SU-DHL-6 (cell line): ENCODE data around the gene PTPN12.
"Not testable (repeated sequence)": the region's sequence is repeated elsewhere in the genome, so short reads cannot be mapped to it uniquely, and the experiment has no call there.

Experiments
- H2AFZ ChIP-seq: fragments of 200-600 bp; sonication (generic); 2 replicates; pipeline ENCODE4 v1.6.1; 2014; ENCODE audit warnings: low read depth, mild to moderate bottlenecking, moderate library complexity, mixed read lengths, antibody characterized with exemption, low read length; ENCODE audit not compliant: severe bottlenecking
- H3F3A ChIP-seq: fragments of 200-600 bp; shearing (Covaris generic); 2 replicates; pipeline ENCODE4 v1.6.0; 2016; ENCODE audit warnings: antibody characterized with exemption, mild to moderate bottlenecking; ENCODE audit not compliant: insufficient read depth
- H3K27ac ChIP-seq: fragments of 200-600 bp; sonication (generic); 2 replicates; pipeline ENCODE4 v1.5.1; 2016; ENCODE audit warnings: low read depth, mild to moderate bottlenecking, low read length, moderate library complexity, mixed read lengths
- H3K27me3 ChIP-seq: fragments of 200-600 bp; sonication (generic), shearing (Covaris generic); 2 replicates; pipeline ENCODE4 v1.6.0; 2014; ENCODE audit warnings: mild to moderate bottlenecking, low read length
- H3K36me3 ChIP-seq: fragments of 200-600 bp; sonication (generic); 2 replicates; pipeline ENCODE4 v1.6.1; 2014; ENCODE audit warnings: mild to moderate bottlenecking, low read length, mixed read lengths
- H3K4me2 ChIP-seq: fragments of 300-600, 200-600 bp; shearing (Covaris generic), sonication (generic); 2 replicates; pipeline ENCODE4 v1.6.0; 2014; ENCODE audit warnings: low read length, low read depth, mild to moderate bottlenecking; ENCODE audit not compliant: poor library complexity, severe bottlenecking
- H3K4me3 ChIP-seq: fragments of 200-600 bp; sonication (generic); 2 replicates; pipeline ENCODE4 v1.5.1; 2014; ENCODE audit warnings: antibody characterized with exemption, low read length, mild to moderate bottlenecking, mixed read lengths; ENCODE audit not compliant: insufficient read depth, poor library complexity, severe bottlenecking
- H3K79me2 ChIP-seq: fragments of 200-600 bp; sonication (generic); 2 replicates; pipeline ENCODE4 v1.6.1; 2014; ENCODE audit warnings: mild to moderate bottlenecking, low read length, moderate library complexity; ENCODE audit not compliant: insufficient read depth
- H3K9ac ChIP-seq: fragments of 200-600 bp; sonication (generic); 2 replicates; pipeline ENCODE4 v1.7.0; 2014; ENCODE audit warnings: mild to moderate bottlenecking, low read length
- H3K9me2 ChIP-seq: fragments of 200-600 bp; sonication (generic); replicated peaks from 2 replicates; pipeline ENCODE4 v1.6.1; 2014; ENCODE audit warnings: low read length; ENCODE audit not compliant: insufficient read depth
- H3K9me3 ChIP-seq: fragments of 200-600 bp; sonication (generic); 2 replicates; pipeline ENCODE4 v1.6.1; 2014; ENCODE audit warnings: low read length, mixed read lengths; ENCODE audit not compliant: insufficient read depth
- H4K20me1 ChIP-seq: fragments of 200-600 bp; sonication (generic); 2 replicates; pipeline ENCODE4 v1.6.1; 2014; ENCODE audit warnings: low read depth, mild to moderate bottlenecking, antibody characterized with exemption, low read length, moderate library complexity, mixed read lengths
- EZH2phosphoT487 ChIP-seq: fragments of 200-600 bp; sonication (generic), shearing (Covaris generic); conservative IDR thresholded peaks from 2 replicates; pipeline ENCODE4 v1.6.1; 2018; ENCODE audit warnings: mild to moderate bottlenecking, antibody characterized with exemption, low read length, moderate library complexity, mixed read lengths
- TF ChIP-seq, protein P1 (sequence below): fragments of 200-600 bp; sonication (generic); IDR thresholded peaks from one replicate; pipeline ENCODE4 v1.5.1; 2017; ENCODE audit warnings: antibody characterized with exemption, mild to moderate bottlenecking, low read length, moderate library complexity; ENCODE audit not compliant: insufficient read depth, poor library complexity, severe bottlenecking

PTPN12 gene

DNA sequence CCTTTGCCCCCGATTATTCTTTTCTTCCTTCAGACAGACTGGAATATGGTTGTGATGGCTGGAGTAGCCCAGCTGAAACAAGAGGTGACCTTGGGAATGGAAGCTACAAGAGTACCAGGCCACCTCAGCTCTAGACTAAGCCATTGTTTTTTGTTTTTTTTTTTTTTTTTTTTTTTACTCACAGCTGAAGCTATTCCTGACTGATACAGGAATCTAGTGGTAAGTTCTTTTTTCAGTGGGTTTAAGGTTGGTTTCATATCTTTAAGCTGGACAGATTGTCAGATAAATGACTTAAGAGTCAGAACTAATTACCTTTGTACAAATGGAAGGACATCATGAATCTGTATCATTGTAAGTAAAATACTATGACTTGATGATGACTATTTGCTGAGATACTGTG lies 30.2 kb upstream of the PTPN12 start:
- Histone ChIP-seq H2AFZ (no peak overlapping the region), H3K27me3 (no peaks in the 10 kb centered on the region), H3K9me2 (no peaks in the 10 kb centered on the region), H3F3A (no peaks in the 10 kb centered on the region), H3K9ac (no peak overlapping the region), H3K4me3 (no peak overlapping the region), H3K9me3 (no peaks in the 10 kb centered on the region), H4K20me1 (no peaks in the 10 kb centered on the region), H3K4me2 (no peak overlapping the region), H3K79me2 (no peaks in the 10 kb centered on the region), H3K27ac (no peak overlapping the region), H3K36me3 (no peaks in the 10 kb centered on the region)
- TF ChIP-seq EZH2phosphoT487, result no peak
- TF ChIP-seq, protein P1, sequence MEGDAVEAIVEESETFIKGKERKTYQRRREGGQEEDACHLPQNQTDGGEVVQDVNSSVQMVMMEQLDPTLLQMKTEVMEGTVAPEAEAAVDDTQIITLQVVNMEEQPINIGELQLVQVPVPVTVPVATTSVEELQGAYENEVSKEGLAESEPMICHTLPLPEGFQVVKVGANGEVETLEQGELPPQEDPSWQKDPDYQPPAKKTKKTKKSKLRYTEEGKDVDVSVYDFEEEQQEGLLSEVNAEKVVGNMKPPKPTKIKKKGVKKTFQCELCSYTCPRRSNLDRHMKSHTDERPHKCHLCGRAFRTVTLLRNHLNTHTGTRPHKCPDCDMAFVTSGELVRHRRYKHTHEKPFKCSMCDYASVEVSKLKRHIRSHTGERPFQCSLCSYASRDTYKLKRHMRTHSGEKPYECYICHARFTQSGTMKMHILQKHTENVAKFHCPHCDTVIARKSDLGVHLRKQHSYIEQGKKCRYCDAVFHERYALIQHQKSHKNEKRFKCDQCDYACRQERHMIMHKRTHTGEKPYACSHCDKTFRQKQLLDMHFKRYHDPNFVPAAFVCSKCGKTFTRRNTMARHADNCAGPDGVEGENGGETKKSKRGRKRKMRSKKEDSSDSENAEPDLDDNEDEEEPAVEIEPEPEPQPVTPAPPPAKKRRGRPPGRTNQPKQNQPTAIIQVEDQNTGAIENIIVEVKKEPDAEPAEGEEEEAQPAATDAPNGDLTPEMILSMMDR, result no peak

DNA sequence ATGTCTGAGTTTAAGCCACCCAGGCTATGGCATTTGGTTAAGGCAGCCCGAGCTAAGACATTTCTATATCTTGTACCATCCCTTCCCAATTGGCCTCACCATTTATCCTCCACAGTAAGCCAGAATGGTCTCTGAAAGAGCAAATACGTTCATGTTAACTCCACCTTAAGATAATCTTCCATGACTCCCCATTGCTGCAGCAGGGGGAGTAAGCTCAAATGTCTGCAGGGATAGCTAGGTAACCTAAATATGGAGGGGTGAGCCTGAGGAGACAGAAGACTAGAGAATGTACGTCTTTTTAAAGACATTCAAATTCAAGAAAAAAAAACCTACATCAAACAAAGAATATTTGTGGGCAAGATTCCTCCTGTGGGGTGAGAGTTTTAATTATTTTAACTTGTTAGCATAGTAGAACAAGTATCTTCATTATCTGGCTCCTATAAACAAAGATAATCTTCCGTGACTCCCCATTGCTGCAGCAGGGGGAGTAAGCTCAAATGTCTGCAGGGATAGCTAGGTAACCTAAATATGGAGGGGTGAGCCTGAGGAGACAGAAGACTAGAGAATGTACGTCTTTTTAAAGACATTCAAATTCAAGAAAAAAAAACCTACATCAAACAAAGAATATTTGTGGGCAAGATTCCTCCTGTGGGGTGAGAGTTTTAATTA lies 24.0 kb upstream of the PTPN12 start:
- H3F3A ChIP-seq, H3K4me2 ChIP-seq, H3K4me3 ChIP-seq, H3K79me2 ChIP-seq, H3K36me3 ChIP-seq, H3K27me3 ChIP-seq, H2AFZ ChIP-seq, H4K20me1 ChIP-seq, H3K27ac ChIP-seq, H3K9ac ChIP-seq, H3K9me3 ChIP-seq, H3K9me2 ChIP-seq: not testable (repeated sequence)

DNA sequence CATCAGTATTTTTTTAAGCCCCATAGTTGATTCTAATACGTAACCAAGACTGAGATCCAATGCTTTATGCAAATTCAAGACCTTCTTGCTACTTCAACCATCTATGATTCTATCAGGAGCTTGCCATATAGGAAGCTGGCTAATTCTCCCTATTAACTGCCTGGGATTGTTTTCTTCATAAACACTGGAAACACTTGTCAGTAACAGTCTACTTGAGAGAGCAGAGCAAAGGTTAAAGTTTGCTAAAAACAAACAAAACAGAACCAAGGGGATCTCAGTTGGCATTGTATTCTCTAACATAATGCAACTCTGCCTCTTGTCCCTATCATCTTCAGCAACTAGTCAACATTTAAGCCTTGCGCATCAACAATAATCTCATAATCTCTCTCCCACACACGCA lies 21.0 kb upstream of the PTPN12 start:
- H3K9me3 ChIP-seq, result no peaks in the 10 kb centered on the region
- no peak overlapping the region for H3K27ac ChIP-seq
- H3K36me3 ChIP-seq, result no peaks in the 10 kb centered on the region
- H3F3A ChIP-seq, result no peaks in the 10 kb centered on the region
- H3K9me2 ChIP-seq, result no peaks in the 10 kb centered on the region
- TF ChIP-seq, protein P1, result no peak
- no peak for TF ChIP-seq EZH2phosphoT487
- H3K9ac ChIP-seq, result no peak overlapping the region
- H3K79me2 ChIP-seq, result no peaks in the 10 kb centered on the region
- no peaks in the 10 kb centered on the region for H4K20me1 ChIP-seq
- no peak overlapping the region for H2AFZ ChIP-seq
- H3K27me3 ChIP-seq, result no peaks in the 10 kb centered on the region
- H3K4me3 ChIP-seq, result no peak overlapping the region
- H3K4me2 ChIP-seq, result no peak overlapping the region

DNA sequence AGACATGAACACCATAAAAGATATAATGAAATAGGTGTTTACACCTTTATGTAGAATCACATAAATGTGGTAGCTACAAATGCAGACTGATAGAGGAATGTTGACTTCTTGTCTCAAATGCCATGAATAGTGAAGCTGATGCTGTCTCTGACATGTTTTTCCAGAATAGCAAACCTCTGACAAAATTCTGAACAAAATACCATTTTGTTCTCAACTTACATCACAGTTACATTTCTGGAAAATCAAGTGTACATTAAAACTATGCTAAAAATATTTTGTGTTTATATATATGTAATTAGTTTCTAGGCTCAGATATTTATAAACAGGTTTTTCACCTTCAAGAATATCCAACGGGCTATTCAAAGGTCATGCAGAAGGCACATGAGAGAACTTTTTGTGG lies 16.8 kb upstream of the PTPN12 start:
- Histone ChIP-seq H3K27me3 (no peaks in the 10 kb centered on the region), H3K9me3 (no peaks in the 10 kb centered on the region), H3K9ac (no peak overlapping the region), H3K4me2 (no peak overlapping the region), H3K9me2 (no peaks in the 10 kb centered on the region), H3K27ac (no peak overlapping the region), H3K4me3 (no peak overlapping the region), H2AFZ (no peak overlapping the region), H4K20me1 (no peaks in the 10 kb centered on the region), H3K79me2 (no peaks in the 10 kb centered on the region), H3F3A (no peaks in the 10 kb centered on the region), H3K36me3 (no peaks in the 10 kb centered on the region)
- TF ChIP-seq, protein P1, result no peak
- no peak for TF ChIP-seq EZH2phosphoT487

DNA sequence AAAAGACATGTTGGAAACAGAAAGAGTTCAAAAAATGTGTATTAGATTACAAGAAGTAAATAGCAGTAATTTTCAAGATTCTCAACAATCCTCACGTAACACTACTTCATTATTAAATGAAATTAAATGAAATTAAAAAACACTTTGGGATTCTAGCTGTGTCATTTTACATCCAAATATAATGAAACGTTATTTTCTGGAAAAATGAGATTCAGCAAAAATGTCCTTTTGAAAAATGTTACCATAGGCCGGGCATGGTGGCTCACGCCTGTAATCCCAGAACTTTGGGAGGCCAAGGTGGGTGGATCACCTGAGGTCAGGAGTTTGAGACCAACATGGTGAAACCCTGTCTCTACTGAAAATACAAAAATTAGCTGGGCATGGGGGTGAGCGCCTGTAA lies 15.6 kb upstream of the PTPN12 start:
- H3K27me3 ChIP-seq, H3K9me2 ChIP-seq, H3K79me2 ChIP-seq, H3K27ac ChIP-seq, H3F3A ChIP-seq, H3K9me3 ChIP-seq, H4K20me1 ChIP-seq, H2AFZ ChIP-seq, H3K9ac ChIP-seq, H3K4me2 ChIP-seq, H3K4me3 ChIP-seq, H3K36me3 ChIP-seq: not testable (repeated sequence)
